Sigmoid colon (tissue), 7 donors: ENCODE results near the gene FBXO38. TPM values are rescaled to one million over a fixed set of nuclear protein-coding genes. Genes with fewer than 3 reads are reported as not detected.

Experiments
- DNase-seq: peaks from one replicate; pipeline ENCODE4 v3.0.0-alpha.2; 2019
- H3K27ac ChIP-seq, 4 donors: fragments of 200-600 bp; sonication (generic); one replicate each; pipeline ENCODE4 v1.5.1; 2016 to 2019; ENCODE audit warnings: mild to moderate bottlenecking in 1 of 4
- H3K27me3 ChIP-seq, 3 donors: fragments of 200-600 bp; sonication (generic); one replicate each; pipeline ENCODE4 v1.5.1; 2019; ENCODE audit warnings: mild to moderate bottlenecking in 1 of 3
- H3K36me3 ChIP-seq, 4 donors: fragments of 200-600 bp; sonication (generic); one replicate each; pipeline ENCODE4 v1.5.1; 2016 to 2019
- H3K4me1 ChIP-seq, 4 donors: fragments of 200-600 bp; sonication (generic); one replicate each; pipeline ENCODE4 v1.5.1; 2017 to 2019
- H3K4me3 ChIP-seq, 4 donors: fragments of 200-600 bp; sonication (generic); one replicate each; pipeline ENCODE4 v1.5.1; 2017 to 2019; ENCODE audit warnings: mild to moderate bottlenecking in 2 of 4, moderate library complexity in 1 of 4
- H3K9me3 ChIP-seq, 4 donors: fragments of 200-600 bp in 3 of 4; sonication (generic) in 3 of 4; one replicate each; pipeline versions ENCODE4 v1.5.1 to v1.6.1; 2013 to 2019
- EP300 ChIP-seq, 4 donors: sonication (generic); formaldehyde crosslinking; IDR thresholded peaks; one replicate each; pipeline ENCODE4 v1.6.1; 2017; ENCODE audit warnings: antibody characterized with exemption in 4 of 4
- POLR2A ChIP-seq, 2 donors: fragments of 450-650 bp; IDR thresholded peaks; one replicate each; pipeline ENCODE4 v1.6.1; 2016; ENCODE audit warnings: antibody characterized with exemption in 2 of 2, mild to moderate bottlenecking in 2 of 2, moderate library complexity in 2 of 2
- POLR2AphosphoS5 ChIP-seq, 4 donors: sonication (generic); formaldehyde crosslinking; IDR thresholded peaks; one replicate each; pipeline ENCODE4 v1.6.1; 2017; ENCODE audit warnings: antibody characterized with exemption in 4 of 4
- WGBS, 2 donors: extraction: QIAGEN DNeasy Blood & Tissue Kit; methylation state at CpG; one replicate each; pipeline ENCODE4 v1.1.7; 2013; 5-methylcytosine and 5-hydroxymethylcytosine counted together
- intact Hi-C: fragments of 100-400 bp; cut with DNase I; formaldehyde crosslinking; loops from one replicate; pipeline ENCODE4 v1.15.1; 2023
- polyA plus RNA-seq, 3 donors: library from polyadenylated mRNA; stranded (reverse); fragments of 200-250 nt; gene quantifications; one replicate each; pipeline ENCODE4 v1.2.3, GENCODE V29; 2013
- total RNA-seq, 4 donors: library from RNA; depleted of rRNA; stranded (reverse); fragments of >200 nt; gene quantifications; one replicate each; pipeline ENCODE4 v1.1.0, GENCODE V29; 2016
- TF ChIP-seq, protein P1 (sequence below), 4 experiments: fragments of 450-650 bp in 3 of 4; fragments of 200-600 bp in 1 of 4; IDR thresholded peaks; one replicate each; pipeline ENCODE4 v1.5.1; 2016 to 2019; ENCODE audit warnings: antibody characterized with exemption in 4 of 4, mild to moderate bottlenecking in 3 of 4, moderate library complexity in 2 of 4
- donor health status: healthy with polysubstance abuse.
- donor health status: Bipolar disorder and iron deficiency.
- donor health status: healthy.

The FBXO38 gene
- total and polyA plus RNA-seq, 7 donors, result 11.4 to 59.6 (median 46.0) TPM

DNA sequence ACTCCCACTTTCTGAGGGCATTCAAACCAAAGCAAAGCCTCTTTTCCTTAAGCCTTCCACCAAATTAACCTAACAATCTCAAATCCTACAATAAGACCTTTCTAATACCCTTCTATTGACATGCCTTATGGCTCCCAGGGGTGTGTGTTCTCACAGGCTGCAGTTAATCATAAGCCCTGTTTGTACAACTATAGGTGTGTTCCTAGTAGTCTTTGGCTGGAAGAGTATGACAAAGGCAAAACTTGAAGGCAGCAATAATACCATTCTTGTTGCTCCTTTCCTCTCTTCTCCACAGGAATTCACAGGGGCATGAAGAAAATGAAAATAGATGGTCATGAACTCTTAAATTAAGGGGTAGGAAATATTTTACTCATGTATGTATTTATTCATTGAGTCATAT, 10.9 kb upstream of the FBXO38 start:
- H3K9me3 ChIP-seq, result no peaks in the 10 kb centered on the region
- no peak overlapping the region for H3K27ac ChIP-seq
- no peaks in the 10 kb centered on the region for H3K27me3 ChIP-seq
- H3K4me1 ChIP-seq, result peaks cover 0 to 8% (median 0%) of the 10 kb centered on the region in 4 donors
- no peaks in the 10 kb centered on the region for H3K36me3 ChIP-seq
- TF ChIP-seq EP300 (IDR thresholded peaks at IDR 0.05) (no peak), POLR2A (IDR thresholded peaks at IDR 0.05) (no peak), POLR2AphosphoS5 (IDR thresholded peaks at IDR 0.05) (no peak)
- TF ChIP-seq, protein P1, sequence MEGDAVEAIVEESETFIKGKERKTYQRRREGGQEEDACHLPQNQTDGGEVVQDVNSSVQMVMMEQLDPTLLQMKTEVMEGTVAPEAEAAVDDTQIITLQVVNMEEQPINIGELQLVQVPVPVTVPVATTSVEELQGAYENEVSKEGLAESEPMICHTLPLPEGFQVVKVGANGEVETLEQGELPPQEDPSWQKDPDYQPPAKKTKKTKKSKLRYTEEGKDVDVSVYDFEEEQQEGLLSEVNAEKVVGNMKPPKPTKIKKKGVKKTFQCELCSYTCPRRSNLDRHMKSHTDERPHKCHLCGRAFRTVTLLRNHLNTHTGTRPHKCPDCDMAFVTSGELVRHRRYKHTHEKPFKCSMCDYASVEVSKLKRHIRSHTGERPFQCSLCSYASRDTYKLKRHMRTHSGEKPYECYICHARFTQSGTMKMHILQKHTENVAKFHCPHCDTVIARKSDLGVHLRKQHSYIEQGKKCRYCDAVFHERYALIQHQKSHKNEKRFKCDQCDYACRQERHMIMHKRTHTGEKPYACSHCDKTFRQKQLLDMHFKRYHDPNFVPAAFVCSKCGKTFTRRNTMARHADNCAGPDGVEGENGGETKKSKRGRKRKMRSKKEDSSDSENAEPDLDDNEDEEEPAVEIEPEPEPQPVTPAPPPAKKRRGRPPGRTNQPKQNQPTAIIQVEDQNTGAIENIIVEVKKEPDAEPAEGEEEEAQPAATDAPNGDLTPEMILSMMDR (IDR thresholded peaks at IDR 0.05), result no peak
- H3K4me3 ChIP-seq, result no peak overlapping the region
- DNase-seq, result no peak
- intact Hi-C loops, result no loop called here

DNA sequence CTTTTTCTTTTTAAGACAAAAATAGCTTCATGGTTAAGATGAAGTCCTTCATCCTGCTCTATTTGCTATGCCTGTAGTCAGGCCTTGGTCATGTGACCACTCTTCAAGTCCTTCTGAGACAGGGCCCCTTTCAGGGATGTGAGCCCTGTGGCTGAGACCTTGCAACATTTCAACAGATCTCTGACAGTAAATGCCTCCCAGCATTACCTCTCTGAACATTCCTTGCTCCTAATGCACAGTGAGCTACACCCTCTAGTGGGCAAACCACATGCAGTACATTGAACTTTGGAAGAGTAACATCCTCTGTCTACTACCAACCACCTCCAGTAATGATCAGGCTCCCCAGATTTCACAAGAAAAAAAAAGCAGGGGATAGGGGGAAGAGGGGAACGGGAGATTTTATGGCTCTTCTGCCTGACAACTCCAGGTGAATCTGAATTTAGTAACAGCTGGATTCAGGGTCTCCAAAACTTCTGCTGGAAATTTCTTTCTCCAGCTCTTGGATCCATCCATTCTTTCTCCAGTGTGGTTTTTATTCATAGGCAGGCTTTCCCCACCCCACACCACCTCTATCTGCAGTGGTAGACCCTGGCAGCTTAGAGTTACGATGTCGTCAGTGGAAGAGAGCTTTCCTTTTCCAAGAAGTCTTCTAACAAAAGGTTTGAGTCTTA, 8.9 kb upstream of the FBXO38 start:
- Histone ChIP-seq H3K9me3 (no peaks in the 10 kb centered on the region), H3K4me3 (no peak overlapping the region), H3K27ac (no peak overlapping the region), H3K27me3 (no peaks in the 10 kb centered on the region), H3K36me3 (no peaks in the 10 kb centered on the region), H3K4me1 (peaks cover 0 to 8% (median 0%) of the 10 kb centered on the region in 4 donors)
- no peak for DNase-seq
- WGBS, 2 donors, result 66 to 73% methylated on average over 3 of the region's 3 CpGs
- intact Hi-C loops, result loop anchor here (2.0 kb wide), 1 partner anchor 196 kb away; no protein-coding TSS in a partner anchor
- TF ChIP-seq, protein P1 (IDR thresholded peaks at IDR 0.05), result peak in 3 of 4 experiments; percentile 43 to 62 (median 61)
- no peak for TF ChIP-seq EP300 (IDR thresholded peaks at IDR 0.05)

DNA sequence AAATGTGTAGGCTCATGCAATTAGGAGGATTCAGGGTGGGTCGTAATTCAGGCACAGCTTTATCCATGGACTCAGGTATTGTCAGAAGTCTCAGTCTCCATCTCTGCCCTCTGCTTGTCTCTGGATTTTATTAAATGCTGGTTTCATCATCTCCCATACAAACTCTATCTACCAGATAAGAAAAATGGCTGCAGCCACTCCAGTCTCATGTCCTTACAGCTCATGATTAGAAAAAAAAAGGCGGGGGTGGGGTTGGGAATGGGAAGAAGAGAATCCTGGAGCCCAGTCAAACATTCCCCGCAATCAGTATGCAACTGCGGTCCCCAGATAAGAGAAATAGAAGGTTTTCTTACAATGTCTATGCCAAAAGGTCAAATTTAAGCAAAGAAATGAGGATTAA, 7.6 kb upstream of the FBXO38 start:
- WGBS, 2 donors, result 94 to 97% methylated on average over 4 of the region's 4 CpGs
- Histone ChIP-seq H3K36me3 (no peaks in the 10 kb centered on the region), H3K27me3 (no peaks in the 10 kb centered on the region), H3K9me3 (no peaks in the 10 kb centered on the region), H3K4me1 (peaks cover 0 to 8% (median 0%) of the 10 kb centered on the region in 4 donors), H3K27ac (no peak overlapping the region), H3K4me3 (no peak overlapping the region)
- DNase-seq, result no peak
- no peak for TF ChIP-seq POLR2A (IDR thresholded peaks at IDR 0.05)
- no peak for TF ChIP-seq POLR2AphosphoS5 (IDR thresholded peaks at IDR 0.05)
- TF ChIP-seq EP300 (IDR thresholded peaks at IDR 0.05), result no peak
- TF ChIP-seq, protein P1 (IDR thresholded peaks at IDR 0.05), result no peak
- intact Hi-C loops, result no loop called here

DNA sequence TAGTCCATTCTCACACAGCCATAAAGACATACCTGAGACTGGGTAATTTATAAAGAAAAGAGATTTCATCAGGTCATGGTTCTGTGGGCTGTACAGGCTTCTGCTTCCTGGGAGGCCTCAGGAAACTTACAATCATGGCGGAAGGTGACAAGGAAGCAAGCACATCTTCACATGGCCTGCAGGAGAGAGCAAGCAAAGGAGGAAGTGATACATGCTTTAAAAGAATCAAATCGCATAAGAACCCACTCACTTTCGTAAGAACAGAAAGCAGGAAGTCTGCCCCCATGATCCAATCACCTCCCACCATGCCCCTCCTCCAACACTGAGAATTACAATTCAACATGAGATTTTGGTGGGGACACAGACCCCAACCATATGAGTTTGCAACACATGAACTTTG, 5.1 kb upstream of the FBXO38 start:
- no peaks in the 10 kb centered on the region for H3K36me3 ChIP-seq
- WGBS, 2 donors, result 90 to 92% methylated on average over 3 of the region's 3 CpGs
- no peak overlapping the region for H3K4me3 ChIP-seq
- H3K4me1 ChIP-seq, result peaks cover 0 to 9% (median 4%) of the 10 kb centered on the region in 4 donors
- TF ChIP-seq EP300 (IDR thresholded peaks at IDR 0.05) (no peak), POLR2A (IDR thresholded peaks at IDR 0.05) (no peak), POLR2AphosphoS5 (IDR thresholded peaks at IDR 0.05) (no peak)
- TF ChIP-seq, protein P1 (IDR thresholded peaks at IDR 0.05), result no peak
- H3K9me3 ChIP-seq, result no peaks in the 10 kb centered on the region
- intact Hi-C loops, result no loop called here
- DNase-seq, result no peak
- H3K27me3 ChIP-seq, result no peaks in the 10 kb centered on the region
- H3K27ac ChIP-seq, result no peak overlapping the region

DNA sequence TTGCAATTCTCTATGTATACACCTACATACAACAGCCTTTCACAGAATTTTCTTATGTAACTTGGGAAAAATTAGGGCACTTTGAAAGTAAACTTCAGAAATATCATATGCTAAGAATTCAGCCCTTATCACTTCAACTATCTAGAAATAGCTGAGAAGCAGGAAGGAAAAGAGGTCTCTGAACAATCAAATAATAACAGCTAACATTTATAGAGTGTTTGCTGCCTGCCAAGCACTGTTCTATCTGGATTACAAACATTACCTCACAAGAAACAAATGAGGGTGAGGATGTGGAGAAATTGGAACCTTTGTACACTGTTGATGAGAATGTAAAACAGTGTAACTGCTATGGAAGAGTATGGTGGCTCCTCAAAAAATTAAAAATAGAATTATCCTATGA, 4.4 kb upstream of the FBXO38 start:
- peaks cover 0 to 12% (median 4%) of the 10 kb centered on the region in 4 donors for H3K4me1 ChIP-seq
- no peaks in the 10 kb centered on the region for H3K9me3 ChIP-seq
- no peak for TF ChIP-seq POLR2A (IDR thresholded peaks at IDR 0.05)
- TF ChIP-seq EP300 (IDR thresholded peaks at IDR 0.05), result no peak
- TF ChIP-seq, protein P1 (IDR thresholded peaks at IDR 0.05), result no peak
- no peak for TF ChIP-seq POLR2AphosphoS5 (IDR thresholded peaks at IDR 0.05)
- H3K27ac ChIP-seq, result no peak overlapping the region
- H3K4me3 ChIP-seq, result no peak overlapping the region
- no peaks in the 10 kb centered on the region for H3K36me3 ChIP-seq
- intact Hi-C loops, result no loop called here
- H3K27me3 ChIP-seq, result no peaks in the 10 kb centered on the region
- DNase-seq, result no peak
